ENCODE results near the gene CHST11. TPM values are rescaled to one million over a fixed set of nuclear protein-coding genes. Genes with fewer than 3 reads are reported as not detected.

CHST11 gene
- total and polyA plus RNA-seq, 10 of the 15 experiments (the other 5 are each of a cell fraction or from before 2014, with no cell fraction given): 1.9 to 38.1 (median 17.2) TPM

DNA sequence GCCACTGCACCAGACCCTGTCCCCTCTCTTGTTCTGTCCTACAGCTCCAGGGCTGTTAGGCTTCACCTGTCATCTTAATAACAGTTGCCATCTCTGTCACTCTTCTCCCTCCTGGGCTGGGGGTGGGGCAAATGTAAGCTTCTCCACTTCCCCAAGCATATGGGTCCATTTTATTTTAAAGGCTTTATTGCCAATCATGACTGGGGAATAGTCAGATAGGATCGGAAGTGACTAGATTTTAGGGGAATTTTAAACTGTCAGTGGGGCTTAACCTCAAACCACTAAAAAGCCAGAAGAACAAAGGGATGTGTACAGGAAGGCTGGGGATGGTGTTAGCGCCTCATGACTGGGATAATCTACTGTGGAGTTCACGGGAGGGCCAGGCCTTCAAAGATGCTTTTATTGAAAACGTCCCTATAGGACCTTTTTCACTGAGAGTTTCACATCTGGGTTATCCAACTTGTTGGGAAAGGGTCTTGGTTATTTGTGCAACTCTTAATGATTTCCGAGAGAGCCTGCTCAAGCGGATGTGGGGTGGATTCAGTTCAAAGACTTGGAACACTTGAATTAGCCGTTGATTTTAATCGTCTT lies 41.6 kb downstream of the CHST11 start:
- ChIA-PET POLR2A (interaction anchor here (0.6 to 1.5 kb wide), 3 partner anchors 22 to 71 kb away, joined by 3 read pairs; no protein-coding TSS in a partner anchor), RAD21 (ENCODE audit: unreplicated experiment) (interaction anchor here (0.7 to 1.5 kb wide), 8 partner anchors 11 to 138 kb away, joined by 3 to 8 read pairs (median 4); no protein-coding TSS in a partner anchor), CTCF (interaction anchor here (0.7 to 1.4 kb wide), 2 partner anchors 11 to 19 kb away, joined by 5 read pairs; no protein-coding TSS in a partner anchor), SMC1A (ENCODE audit: uncharacterized antibody, unreplicated experiment) (interaction anchor here (0.7 to 1.6 kb wide), 9 partner anchors 11 to 117 kb away, joined by 3 to 6 read pairs (median 3); no protein-coding TSS in a partner anchor)
- FAIRE-seq: no peak
- Histone ChIP-seq H3K36me3 (ENCODE audit: control insufficient read depth in 2 of 2, insufficient read depth in 2 of 2, low read length in 1 of 2) (no peaks in the 10 kb centered on the region; a peak in 1 of 4 replicates), H3K79me2 (ENCODE audit: control insufficient read depth, insufficient read depth, low read length) (peaks cover 57% of the 10 kb centered on the region), H4K20me1 (ENCODE audit: control insufficient read depth, insufficient read depth) (no peaks in the 10 kb centered on the region), H3K27me3 (replicated peaks in 1 of 2; ENCODE audit: control insufficient read depth in 2 of 2, insufficient read depth in 2 of 2, low read length in 1 of 2) (no peaks in the 10 kb centered on the region), H3K9ac (ENCODE audit: control insufficient read depth, insufficient read depth, low read length) (no peak overlapping the region), H3K4me3 (no peak overlapping the region), H3K4me1 (ENCODE audit: control insufficient read depth, insufficient read depth, low read length) (peaks cover 39% of the 10 kb centered on the region), H3K4me2 (ENCODE audit: control insufficient read depth, insufficient read depth) (peak overlapping the region; percentile 46; the same call in 1 of the 2 replicates), H3K9me3 (replicated peaks; ENCODE audit: control insufficient read depth, insufficient read depth, low read length) (no peaks in the 10 kb centered on the region), H3K27ac (ENCODE audit: control insufficient read depth, insufficient read depth) (peak overlapping the region; percentile 35; the same call in 1 of the 2 replicates), H2AFZ (ENCODE audit: control insufficient read depth, low read depth, low read length) (no peak overlapping the region)
- no peak for DNase-seq (ENCODE audit: low read depth, low spot score)
- in situ Hi-C loops (cut with MboI) (no loop called here), intact Hi-C loops (cut with micrococcal nuclease; ENCODE audit: unreplicated experiment) (no loop called here)
- 73% methylated on average over 8 of the region's 8 CpGs for WGBS (ENCODE audit: insufficient coverage, insufficient replicate concordance, low lambda C conversion rate, missing lambda C conversion rate)
- no TSS peak for BruUV-seq (replicated peaks)
- peak; percentile 26 for ATAC-seq
- TF ChIP-seq SRF (IDR thresholded peaks at IDR 0.05; ENCODE audit: low read depth in 2 of 2, low read length in 2 of 2): no peak
- no peak for TF ChIP-seq POLR2AphosphoS2 (IDR thresholded peaks at IDR 0.05; ENCODE audit: low read depth, low read length)
- TF ChIP-seq FOXK2 (IDR thresholded peaks at IDR 0.05): no peak
- no peak for TF ChIP-seq NFXL1 (IDR thresholded peaks at IDR 0.05; ENCODE audit: borderline replicate concordance)
- no peak for TF ChIP-seq SMAD1 (IDR thresholded peaks at IDR 0.05; ENCODE audit: low read depth, partially characterized antibody)
- no peak for TF ChIP-seq YBX1 (IDR thresholded peaks at IDR 0.05)
- no peak for TF ChIP-seq SUZ12 (IDR thresholded peaks at IDR 0.05; ENCODE audit: unreplicated experiment)
- TF ChIP-seq CBX5 (IDR thresholded peaks at IDR 0.05; ENCODE audit: low read depth): no peak
- TF ChIP-seq ZNF217 (IDR thresholded peaks at IDR 0.05): no peak
- no peak for TF ChIP-seq PML (IDR thresholded peaks at IDR 0.05; ENCODE audit: low read length)
- TF ChIP-seq, protein P1, sequence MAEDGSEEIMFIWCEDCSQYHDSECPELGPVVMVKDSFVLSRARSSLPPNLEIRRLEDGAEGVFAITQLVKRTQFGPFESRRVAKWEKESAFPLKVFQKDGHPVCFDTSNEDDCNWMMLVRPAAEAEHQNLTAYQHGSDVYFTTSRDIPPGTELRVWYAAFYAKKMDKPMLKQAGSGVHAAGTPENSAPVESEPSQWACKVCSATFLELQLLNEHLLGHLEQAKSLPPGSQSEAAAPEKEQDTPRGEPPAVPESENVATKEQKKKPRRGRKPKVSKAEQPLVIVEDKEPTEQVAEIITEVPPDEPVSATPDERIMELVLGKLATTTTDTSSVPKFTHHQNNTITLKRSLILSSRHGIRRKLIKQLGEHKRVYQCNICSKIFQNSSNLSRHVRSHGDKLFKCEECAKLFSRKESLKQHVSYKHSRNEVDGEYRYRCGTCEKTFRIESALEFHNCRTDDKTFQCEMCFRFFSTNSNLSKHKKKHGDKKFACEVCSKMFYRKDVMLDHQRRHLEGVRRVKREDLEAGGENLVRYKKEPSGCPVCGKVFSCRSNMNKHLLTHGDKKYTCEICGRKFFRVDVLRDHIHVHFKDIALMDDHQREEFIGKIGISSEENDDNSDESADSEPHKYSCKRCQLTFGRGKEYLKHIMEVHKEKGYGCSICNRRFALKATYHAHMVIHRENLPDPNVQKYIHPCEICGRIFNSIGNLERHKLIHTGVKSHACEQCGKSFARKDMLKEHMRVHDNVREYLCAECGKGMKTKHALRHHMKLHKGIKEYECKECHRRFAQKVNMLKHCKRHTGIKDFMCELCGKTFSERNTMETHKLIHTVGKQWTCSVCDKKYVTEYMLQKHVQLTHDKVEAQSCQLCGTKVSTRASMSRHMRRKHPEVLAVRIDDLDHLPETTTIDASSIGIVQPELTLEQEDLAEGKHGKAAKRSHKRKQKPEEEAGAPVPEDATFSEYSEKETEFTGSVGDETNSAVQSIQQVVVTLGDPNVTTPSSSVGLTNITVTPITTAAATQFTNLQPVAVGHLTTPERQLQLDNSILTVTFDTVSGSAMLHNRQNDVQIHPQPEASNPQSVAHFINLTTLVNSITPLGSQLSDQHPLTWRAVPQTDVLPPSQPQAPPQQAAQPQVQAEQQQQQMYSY (CRISPR knock-in tag; IDR thresholded peaks at IDR 0.05): no peak
- TF ChIP-seq PAX8 (IDR thresholded peaks at IDR 0.05): no peak
- no peak for TF ChIP-seq KAT2A (conservative IDR thresholded peaks at IDR 0.05; ENCODE audit: control insufficient read depth, low read depth, low read length)
- TF ChIP-seq POLR2A (IDR thresholded peaks at IDR 0.05; ENCODE audit: low read depth, low read length): no peak
- TF ChIP-seq MYB (IDR thresholded peaks at IDR 0.05; ENCODE audit: borderline replicate concordance, low read depth, low read length): 0 out of 2 replicates have a peak, but pooled peaks have one; percentile 41
- no peak for TF ChIP-seq TARDBP (IDR thresholded peaks at IDR 0.05; ENCODE audit: borderline replicate concordance)
- no peak for TF ChIP-seq SREBF1 (IDR thresholded peaks at IDR 0.05; ENCODE audit: low read length)
- peak; percentile 91; the same call in 1 of the 2 replicates for TF ChIP-seq TCF7 (IDR thresholded peaks at IDR 0.05; ENCODE audit: borderline replicate concordance)
- TF ChIP-seq, protein P2, sequence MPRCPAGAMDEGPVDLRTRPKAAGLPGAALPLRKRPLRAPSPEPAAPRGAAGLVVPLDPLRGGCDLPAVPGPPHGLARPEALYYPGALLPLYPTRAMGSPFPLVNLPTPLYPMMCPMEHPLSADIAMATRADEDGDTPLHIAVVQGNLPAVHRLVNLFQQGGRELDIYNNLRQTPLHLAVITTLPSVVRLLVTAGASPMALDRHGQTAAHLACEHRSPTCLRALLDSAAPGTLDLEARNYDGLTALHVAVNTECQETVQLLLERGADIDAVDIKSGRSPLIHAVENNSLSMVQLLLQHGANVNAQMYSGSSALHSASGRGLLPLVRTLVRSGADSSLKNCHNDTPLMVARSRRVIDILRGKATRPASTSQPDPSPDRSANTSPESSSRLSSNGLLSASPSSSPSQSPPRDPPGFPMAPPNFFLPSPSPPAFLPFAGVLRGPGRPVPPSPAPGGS (IDR thresholded peaks at IDR 0.05; ENCODE audit: borderline replicate concordance, insufficient read depth, low read depth, low read length, poor library complexity, severe bottlenecking): peak; percentile 50
- TF ChIP-seq STAT3 (IDR thresholded peaks at IDR 0.05; ENCODE audit: low read depth, low read length): no peak
